HG02623 (cell line): ENCODE measurements around the gene ZMAT2.
"Not testable (repeated sequence)": the region's sequence is repeated elsewhere in the genome, so short reads cannot be mapped to it uniquely, and the experiment has no call there.

Source experiments
- ATAC-seq: cut with Tn5 transposase; IDR thresholded peaks from one replicate; pipeline ENCODE4 v1.9.1; 2021; ENCODE audit warnings: moderate library complexity; ENCODE audit not compliant: unreplicated experiment

The ZMAT2 gene

GRCh38 chr5:140700177-140701144, at the start of gene ZMAT2:
TSS of gene ZMAT2 (plus strand) at chr5:140700447. CDS start at chr5:140700461, 14 bp downstream.
- peak; percentile 97 for ATAC-seq

GRCh38 chr5:140658870-140659269, 41.4 kb upstream of the ZMAT2 start:
- ATAC-seq, result no peak

GRCh38 chr5:140660371-140660770, 39.9 kb upstream of the ZMAT2 start:
- ATAC-seq, result not testable (repeated sequence)

- no peak for ATAC-seq
These were observed 36.3 kb upstream of the ZMAT2 start for GRCh38 chr5:140664030-140664358.

- ATAC-seq, result peak; percentile 97
These were observed 35.7 kb upstream of the ZMAT2 start, which contains the start of gene WDR55 for GRCh38 chr5:140664359-140665119. TSS of gene WDR55 (plus strand) at chr5:140664904. CDS start at chr5:140664913, 9 bp downstream.

GRCh38 chr5:140671035-140671434, 29.2 kb upstream of the ZMAT2 start:
- not testable (repeated sequence) for ATAC-seq

- no peak for ATAC-seq
These were observed 28.6 kb upstream of the ZMAT2 start for GRCh38 chr5:140671472-140672125.

- no peak for ATAC-seq
These were observed 27.6 kb upstream of the ZMAT2 start for GRCh38 chr5:140672455-140673186.

GRCh38 chr5:140673187-140673976, 26.9 kb upstream of the ZMAT2 start, which contains the start of gene DND1:
TSS of gene DND1 (minus strand) at chr5:140673576. CDS start at chr5:140673542, 34 bp downstream.
- ATAC-seq, result no peak

GRCh38 chr5:140674211-140674610, 26.0 kb upstream of the ZMAT2 start:
- no peak for ATAC-seq

- ATAC-seq, result no peak
These were observed 25.6 kb upstream of the ZMAT2 start for GRCh38 chr5:140674629-140675028.

GRCh38 chr5:140677947-140678346, 22.3 kb upstream of the ZMAT2 start:
- no peak for ATAC-seq

GRCh38 chr5:140678993-140679392, 21.3 kb upstream of the ZMAT2 start:
- no peak for ATAC-seq

GRCh38 chr5:140690376-140690932, 9.8 kb upstream of the ZMAT2 start:
- ATAC-seq, result no peak

- peak; percentile 98 for ATAC-seq
These were observed 9.0 kb upstream of the ZMAT2 start, which contains the start of the genes HARS1 and HARS2 for GRCh38 chr5:140690941-140691924. TSS of gene HARS1 (minus strand) at chr5:140691370. CDS start at chr5:140691304, 66 bp downstream. TSS of gene HARS2 (plus strand) at chr5:140691455. CDS start at chr5:140691649, 194 bp downstream.

GRCh38 chr5:140694276-140694675, 6.0 kb upstream of the ZMAT2 start:
- ATAC-seq, result no peak

GRCh38 chr5:140696891-140697492, 3.3 kb upstream of the ZMAT2 start:
- ATAC-seq, result no peak
